ENCODE results near the gene CLMN. TPM values are rescaled to one million over a fixed set of nuclear protein-coding genes. Genes with fewer than 3 reads are reported as not detected.

CLMN gene
- total and polyA plus RNA-seq, 2 experiments from 2014 or later = 3.2 to 5.7 TPM

DNA sequence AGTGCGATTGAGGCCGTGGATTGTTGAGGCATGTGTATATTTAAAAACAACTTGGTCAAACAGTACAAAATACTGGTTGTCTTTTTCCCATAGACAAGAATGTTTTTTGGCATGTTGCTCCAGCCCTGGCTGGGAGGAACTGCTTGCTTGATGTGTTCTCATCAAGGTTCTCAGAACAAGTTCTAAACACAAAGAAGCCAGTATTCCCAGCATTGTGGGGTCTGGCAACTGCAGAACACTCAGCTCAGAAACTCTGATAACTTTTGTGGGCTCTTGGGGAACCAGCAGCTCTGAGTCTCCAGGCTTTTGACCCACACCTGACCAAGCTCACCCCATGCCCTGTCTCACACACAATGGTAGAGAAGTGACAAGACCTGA lies 135.3 kb downstream of the CLMN start:
- H3K4me3 ChIP-seq = no peak overlapping the region
- no peak overlapping the region for H3K27ac ChIP-seq (ENCODE audit: low read depth)
- TF ChIP-seq, protein P1, sequence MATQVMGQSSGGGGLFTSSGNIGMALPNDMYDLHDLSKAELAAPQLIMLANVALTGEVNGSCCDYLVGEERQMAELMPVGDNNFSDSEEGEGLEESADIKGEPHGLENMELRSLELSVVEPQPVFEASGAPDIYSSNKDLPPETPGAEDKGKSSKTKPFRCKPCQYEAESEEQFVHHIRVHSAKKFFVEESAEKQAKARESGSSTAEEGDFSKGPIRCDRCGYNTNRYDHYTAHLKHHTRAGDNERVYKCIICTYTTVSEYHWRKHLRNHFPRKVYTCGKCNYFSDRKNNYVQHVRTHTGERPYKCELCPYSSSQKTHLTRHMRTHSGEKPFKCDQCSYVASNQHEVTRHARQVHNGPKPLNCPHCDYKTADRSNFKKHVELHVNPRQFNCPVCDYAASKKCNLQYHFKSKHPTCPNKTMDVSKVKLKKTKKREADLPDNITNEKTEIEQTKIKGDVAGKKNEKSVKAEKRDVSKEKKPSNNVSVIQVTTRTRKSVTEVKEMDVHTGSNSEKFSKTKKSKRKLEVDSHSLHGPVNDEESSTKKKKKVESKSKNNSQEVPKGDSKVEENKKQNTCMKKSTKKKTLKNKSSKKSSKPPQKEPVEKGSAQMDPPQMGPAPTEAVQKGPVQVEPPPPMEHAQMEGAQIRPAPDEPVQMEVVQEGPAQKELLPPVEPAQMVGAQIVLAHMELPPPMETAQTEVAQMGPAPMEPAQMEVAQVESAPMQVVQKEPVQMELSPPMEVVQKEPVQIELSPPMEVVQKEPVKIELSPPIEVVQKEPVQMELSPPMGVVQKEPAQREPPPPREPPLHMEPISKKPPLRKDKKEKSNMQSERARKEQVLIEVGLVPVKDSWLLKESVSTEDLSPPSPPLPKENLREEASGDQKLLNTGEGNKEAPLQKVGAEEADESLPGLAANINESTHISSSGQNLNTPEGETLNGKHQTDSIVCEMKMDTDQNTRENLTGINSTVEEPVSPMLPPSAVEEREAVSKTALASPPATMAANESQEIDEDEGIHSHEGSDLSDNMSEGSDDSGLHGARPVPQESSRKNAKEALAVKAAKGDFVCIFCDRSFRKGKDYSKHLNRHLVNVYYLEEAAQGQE (IDR thresholded peaks at IDR 0.05; ENCODE audit: unreplicated experiment) = no peak
- TF ChIP-seq ZNF331 (CRISPR knock-in tag; IDR thresholded peaks at IDR 0.05; ENCODE audit: low read depth) = no peak
- TF ChIP-seq, protein P2, sequence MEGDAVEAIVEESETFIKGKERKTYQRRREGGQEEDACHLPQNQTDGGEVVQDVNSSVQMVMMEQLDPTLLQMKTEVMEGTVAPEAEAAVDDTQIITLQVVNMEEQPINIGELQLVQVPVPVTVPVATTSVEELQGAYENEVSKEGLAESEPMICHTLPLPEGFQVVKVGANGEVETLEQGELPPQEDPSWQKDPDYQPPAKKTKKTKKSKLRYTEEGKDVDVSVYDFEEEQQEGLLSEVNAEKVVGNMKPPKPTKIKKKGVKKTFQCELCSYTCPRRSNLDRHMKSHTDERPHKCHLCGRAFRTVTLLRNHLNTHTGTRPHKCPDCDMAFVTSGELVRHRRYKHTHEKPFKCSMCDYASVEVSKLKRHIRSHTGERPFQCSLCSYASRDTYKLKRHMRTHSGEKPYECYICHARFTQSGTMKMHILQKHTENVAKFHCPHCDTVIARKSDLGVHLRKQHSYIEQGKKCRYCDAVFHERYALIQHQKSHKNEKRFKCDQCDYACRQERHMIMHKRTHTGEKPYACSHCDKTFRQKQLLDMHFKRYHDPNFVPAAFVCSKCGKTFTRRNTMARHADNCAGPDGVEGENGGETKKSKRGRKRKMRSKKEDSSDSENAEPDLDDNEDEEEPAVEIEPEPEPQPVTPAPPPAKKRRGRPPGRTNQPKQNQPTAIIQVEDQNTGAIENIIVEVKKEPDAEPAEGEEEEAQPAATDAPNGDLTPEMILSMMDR (conservative IDR thresholded peaks at IDR 0.05; ENCODE audit: low read depth in 2 of 2) = no peak
- TF ChIP-seq POLR2AphosphoS5 (IDR thresholded peaks at IDR 0.05; ENCODE audit: low read depth) = no peak
- no peak for TF ChIP-seq EZH2 (IDR thresholded peaks at IDR 0.05; ENCODE audit: low read depth, unreplicated experiment)
- TF ChIP-seq STAT1 (IDR thresholded peaks at IDR 0.05; ENCODE audit: unreplicated experiment) = no peak
- no peak for TF ChIP-seq NANOG (IDR thresholded peaks at IDR 0.05; ENCODE audit: borderline replicate concordance)
- no peak for TF ChIP-seq JUNB (IDR thresholded peaks at IDR 0.05; ENCODE audit: unreplicated experiment)
- TF ChIP-seq, protein P3, sequence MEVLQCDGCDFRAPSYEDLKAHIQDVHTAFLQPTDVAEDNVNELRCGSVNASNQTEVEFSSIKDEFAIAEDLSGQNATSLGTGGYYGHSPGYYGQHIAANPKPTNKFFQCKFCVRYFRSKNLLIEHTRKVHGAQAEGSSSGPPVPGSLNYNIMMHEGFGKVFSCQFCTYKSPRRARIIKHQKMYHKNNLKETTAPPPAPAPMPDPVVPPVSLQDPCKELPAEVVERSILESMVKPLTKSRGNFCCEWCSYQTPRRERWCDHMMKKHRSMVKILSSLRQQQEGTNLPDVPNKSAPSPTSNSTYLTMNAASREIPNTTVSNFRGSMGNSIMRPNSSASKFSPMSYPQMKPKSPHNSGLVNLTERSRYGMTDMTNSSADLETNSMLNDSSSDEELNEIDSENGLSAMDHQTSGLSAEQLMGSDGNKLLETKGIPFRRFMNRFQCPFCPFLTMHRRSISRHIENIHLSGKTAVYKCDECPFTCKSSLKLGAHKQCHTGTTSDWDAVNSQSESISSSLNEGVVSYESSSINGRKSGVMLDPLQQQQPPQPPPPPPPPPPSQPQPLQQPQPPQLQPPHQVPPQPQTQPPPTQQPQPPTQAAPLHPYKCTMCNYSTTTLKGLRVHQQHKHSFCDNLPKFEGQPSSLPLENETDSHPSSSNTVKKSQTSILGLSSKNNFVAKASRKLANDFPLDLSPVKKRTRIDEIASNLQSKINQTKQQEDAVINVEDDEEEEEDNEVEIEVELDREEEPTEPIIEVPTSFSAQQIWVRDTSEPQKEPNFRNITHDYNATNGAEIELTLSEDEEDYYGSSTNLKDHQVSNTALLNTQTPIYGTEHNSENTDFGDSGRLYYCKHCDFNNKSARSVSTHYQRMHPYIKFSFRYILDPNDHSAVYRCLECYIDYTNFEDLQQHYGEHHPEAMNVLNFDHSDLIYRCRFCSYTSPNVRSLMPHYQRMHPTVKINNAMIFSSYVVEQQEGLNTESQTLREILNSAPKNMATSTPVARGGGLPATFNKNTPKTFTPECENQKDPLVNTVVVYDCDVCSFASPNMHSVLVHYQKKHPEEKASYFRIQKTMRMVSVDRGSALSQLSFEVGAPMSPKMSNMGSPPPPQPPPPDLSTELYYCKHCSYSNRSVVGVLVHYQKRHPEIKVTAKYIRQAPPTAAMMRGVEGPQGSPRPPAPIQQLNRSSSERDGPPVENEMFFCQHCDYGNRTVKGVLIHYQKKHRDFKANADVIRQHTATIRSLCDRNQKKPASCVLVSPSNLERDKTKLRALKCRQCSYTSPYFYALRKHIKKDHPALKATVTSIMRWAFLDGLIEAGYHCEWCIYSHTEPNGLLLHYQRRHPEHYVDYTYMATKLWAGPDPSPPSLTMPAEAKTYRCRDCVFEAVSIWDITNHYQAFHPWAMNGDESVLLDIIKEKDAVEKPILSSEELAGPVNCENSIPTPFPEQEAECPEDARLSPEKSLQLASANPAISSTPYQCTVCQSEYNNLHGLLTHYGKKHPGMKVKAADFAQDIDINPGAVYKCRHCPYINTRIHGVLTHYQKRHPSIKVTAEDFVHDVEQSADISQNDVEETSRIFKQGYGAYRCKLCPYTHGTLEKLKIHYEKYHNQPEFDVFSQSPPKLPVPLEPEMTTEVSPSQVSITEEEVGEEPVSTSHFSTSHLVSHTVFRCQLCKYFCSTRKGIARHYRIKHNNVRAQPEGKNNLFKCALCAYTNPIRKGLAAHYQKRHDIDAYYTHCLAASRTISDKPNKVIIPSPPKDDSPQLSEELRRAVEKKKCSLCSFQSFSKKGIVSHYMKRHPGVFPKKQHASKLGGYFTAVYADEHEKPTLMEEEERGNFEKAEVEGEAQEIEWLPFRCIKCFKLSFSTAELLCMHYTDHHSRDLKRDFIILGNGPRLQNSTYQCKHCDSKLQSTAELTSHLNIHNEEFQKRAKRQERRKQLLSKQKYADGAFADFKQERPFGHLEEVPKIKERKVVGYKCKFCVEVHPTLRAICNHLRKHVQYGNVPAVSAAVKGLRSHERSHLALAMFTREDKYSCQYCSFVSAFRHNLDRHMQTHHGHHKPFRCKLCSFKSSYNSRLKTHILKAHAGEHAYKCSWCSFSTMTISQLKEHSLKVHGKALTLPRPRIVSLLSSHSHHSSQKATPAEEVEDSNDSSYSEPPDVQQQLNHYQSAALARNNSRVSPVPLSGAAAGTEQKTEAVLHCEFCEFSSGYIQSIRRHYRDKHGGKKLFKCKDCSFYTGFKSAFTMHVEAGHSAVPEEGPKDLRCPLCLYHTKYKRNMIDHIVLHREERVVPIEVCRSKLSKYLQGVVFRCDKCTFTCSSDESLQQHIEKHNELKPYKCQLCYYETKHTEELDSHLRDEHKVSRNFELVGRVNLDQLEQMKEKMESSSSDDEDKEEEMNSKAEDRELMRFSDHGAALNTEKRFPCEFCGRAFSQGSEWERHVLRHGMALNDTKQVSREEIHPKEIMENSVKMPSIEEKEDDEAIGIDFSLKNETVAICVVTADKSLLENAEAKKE (CRISPR knock-in tag; IDR thresholded peaks at IDR 0.05) = no peak
- TF ChIP-seq EZH2phosphoT487 (IDR thresholded peaks at IDR 0.05; ENCODE audit: unreplicated experiment) = no peak
- TF ChIP-seq ZNF114 (CRISPR knock-in tag; IDR thresholded peaks at IDR 0.05) = no peak
- TF ChIP-seq, protein P4, sequence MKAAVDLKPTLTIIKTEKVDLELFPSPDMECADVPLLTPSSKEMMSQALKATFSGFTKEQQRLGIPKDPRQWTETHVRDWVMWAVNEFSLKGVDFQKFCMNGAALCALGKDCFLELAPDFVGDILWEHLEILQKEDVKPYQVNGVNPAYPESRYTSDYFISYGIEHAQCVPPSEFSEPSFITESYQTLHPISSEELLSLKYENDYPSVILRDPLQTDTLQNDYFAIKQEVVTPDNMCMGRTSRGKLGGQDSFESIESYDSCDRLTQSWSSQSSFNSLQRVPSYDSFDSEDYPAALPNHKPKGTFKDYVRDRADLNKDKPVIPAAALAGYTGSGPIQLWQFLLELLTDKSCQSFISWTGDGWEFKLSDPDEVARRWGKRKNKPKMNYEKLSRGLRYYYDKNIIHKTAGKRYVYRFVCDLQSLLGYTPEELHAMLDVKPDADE (IDR thresholded peaks at IDR 0.05) = no peak
- no peak for TF ChIP-seq CREB1 (CRISPR knock-in tag; IDR thresholded peaks at IDR 0.05; ENCODE audit: low read depth)
- no peak for ATAC-seq
- peaks cover 8% of the 10 kb centered on the region for H3K4me1 ChIP-seq (ENCODE audit: insufficient read depth)
- H3K27ac Mint-ChIP-seq = no peak overlapping the region
- H3K79me2 ChIP-seq (replicated peaks; ENCODE audit: insufficient read depth) = no peaks in the 10 kb centered on the region
- H3K9me2 ChIP-seq (ENCODE audit: insufficient read depth) = no peaks in the 10 kb centered on the region
- peaks cover 27% of the 10 kb centered on the region for H3K4me1 Mint-ChIP-seq
- H4K20me1 ChIP-seq (replicated peaks; ENCODE audit: insufficient read depth) = no peaks in the 10 kb centered on the region
- DNase-seq (ENCODE audit: low spot score) = no peak
- H3K4me2 ChIP-seq = no peak overlapping the region
- peaks cover 4% of the 10 kb centered on the region; the same call in 1 of the 2 replicates for H3K36me3 ChIP-seq (ENCODE audit: insufficient read depth)
- H3K36me3 Mint-ChIP-seq (ENCODE audit: low read depth) = peaks cover 10% of the 10 kb centered on the region
- H2AFZ ChIP-seq = no peak overlapping the region
- H3K27me3 Mint-ChIP-seq (ENCODE audit: insufficient read depth, low read depth, poor library complexity) = no peaks in the 10 kb centered on the region
- no peaks in the 10 kb centered on the region for H3F3A ChIP-seq (replicated peaks; ENCODE audit: low read depth)
- H3K9me3 Mint-ChIP-seq = peaks cover 16% of the 10 kb centered on the region; the same call in 2 of the 3 replicates
- H3K4me3 Mint-ChIP-seq = no peak overlapping the region
- H3K27me3 ChIP-seq (ENCODE audit: insufficient read depth) = no peaks in the 10 kb centered on the region
